ENCODE results near the gene YIPF4.
"Not testable (repeated sequence)": the region's sequence is repeated elsewhere in the genome, so short reads cannot be mapped to it uniquely, and the experiment has no call there.

The YIPF4 gene

DNA sequence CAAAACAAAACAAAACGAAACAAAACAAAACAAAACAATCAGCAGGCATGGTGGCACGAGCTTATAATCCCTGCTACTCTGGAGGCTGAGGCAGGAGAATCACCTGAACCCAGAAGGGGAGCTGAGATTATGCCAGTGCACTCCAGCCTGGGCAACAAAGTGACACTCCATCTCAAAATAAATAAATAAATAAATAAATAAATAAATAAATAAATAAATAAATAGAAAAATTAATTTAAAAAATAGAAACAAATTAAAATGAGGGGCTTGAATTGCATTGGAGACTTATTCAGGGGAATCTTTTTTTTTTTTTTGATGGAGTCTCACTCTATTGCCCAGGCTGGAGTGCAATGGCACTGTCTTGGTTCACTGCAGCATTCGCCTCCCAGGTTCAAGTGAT, 73.1 kb downstream of the YIPF4 start:
- not testable (repeated sequence) for H3K4me1 ChIP-seq (ENCODE audit: control insufficient read depth in 1 of 2, insufficient read depth in 2 of 2, low read length in 2 of 2); H3K27me3 ChIP-seq (ENCODE audit: low read depth, low read length); H3K4me3 ChIP-seq (ENCODE audit: low read depth in 1 of 2, low read length in 2 of 2); H3K36me3 ChIP-seq (ENCODE audit: control insufficient read depth in 1 of 2, insufficient read depth in 2 of 2, low read length in 2 of 2); H3K9me3 ChIP-seq (ENCODE audit: control insufficient read depth in 1 of 2, low read length in 2 of 2); H3K27ac ChIP-seq (ENCODE audit: low read length)

DNA sequence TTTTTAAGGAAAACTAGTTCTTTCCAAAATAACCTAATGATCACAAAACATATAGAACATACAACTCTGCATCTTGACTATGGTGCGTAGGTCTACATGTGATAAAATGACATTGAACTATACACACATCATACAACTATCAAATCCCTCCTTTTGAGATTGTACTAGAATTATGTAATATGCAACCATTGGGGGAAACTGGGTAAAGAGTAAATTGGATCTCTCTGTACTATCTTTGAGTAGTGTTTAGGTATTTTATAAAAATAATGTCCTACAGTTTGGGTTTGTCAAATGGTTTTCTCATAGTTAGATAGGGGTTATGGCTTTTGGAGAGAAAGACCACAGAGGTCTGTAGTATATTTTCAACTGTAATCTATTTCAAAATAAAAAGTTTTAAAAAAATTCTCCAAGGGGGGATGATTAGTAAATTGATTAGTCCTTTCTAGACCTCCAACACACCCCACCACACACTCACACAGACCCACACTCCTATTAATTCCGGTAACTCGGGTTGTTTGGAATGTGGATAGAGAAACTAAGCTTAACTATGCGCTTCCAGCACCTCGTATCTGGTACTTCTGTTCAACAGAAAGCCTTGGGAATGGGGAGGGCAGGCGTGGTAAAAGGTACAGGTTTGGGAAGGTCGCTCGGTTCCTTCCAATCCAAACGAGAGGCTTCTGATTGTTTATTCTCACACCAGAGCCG, 78.4 kb downstream of the YIPF4 start:
- Histone ChIP-seq H3K36me3 (ENCODE audit: control insufficient read depth in 1 of 2, insufficient read depth in 2 of 2, low read length in 2 of 2) (peaks cover 0 to 3% of the 10 kb centered on the region in 2 donors), H3K27me3 (ENCODE audit: low read depth, low read length) (no peaks in the 10 kb centered on the region), H3K4me3 (ENCODE audit: low read depth in 1 of 2, low read length in 2 of 2) (peak overlapping the region; percentile 89 to 99), H3K4me1 (ENCODE audit: control insufficient read depth in 1 of 2, insufficient read depth in 2 of 2, low read length in 2 of 2) (peaks cover 20 to 27% of the 10 kb centered on the region in 2 donors), H3K27ac (ENCODE audit: low read length) (peak overlapping the region; percentile 99), H3K9me3 (ENCODE audit: control insufficient read depth in 1 of 2, low read length in 2 of 2) (no peaks in the 10 kb centered on the region)

DNA sequence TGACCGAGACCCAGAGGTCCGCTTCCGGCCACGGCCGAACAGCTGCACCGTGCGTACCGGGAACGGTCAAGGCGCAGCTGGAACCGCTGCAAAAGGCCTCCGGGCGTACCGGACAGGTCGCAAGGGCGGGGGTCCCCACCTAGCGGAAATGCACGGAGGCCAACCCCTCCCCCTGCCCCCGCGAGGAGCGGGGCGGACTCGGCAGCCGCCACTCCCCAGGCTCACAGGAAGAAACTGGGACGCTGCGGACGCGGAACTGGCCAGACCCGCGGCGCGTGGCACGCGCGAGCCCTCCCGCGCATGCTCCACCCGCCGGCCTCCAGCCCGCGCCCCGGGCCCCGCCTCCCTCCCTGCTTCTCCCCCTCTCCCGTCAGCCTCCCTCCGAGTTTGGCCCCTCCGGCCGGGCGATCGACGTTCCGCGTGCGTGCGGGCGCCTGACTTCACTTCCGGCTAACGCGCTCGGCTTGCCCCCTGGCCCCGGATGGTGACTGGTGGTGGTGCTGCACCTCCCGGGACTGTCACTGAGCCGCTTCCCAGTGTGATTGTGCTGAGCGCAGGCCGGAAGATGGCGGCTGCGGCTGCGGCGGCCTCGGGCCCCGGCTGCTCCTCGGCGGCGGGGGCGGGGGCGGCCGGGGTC, 79.1 kb downstream of the YIPF4 start, which contains the start of gene BIRC6:
Gene BIRC6 (plus strand): TSS at position 343 of the 637 bp plus-strand sequence. CDS start 139 bp downstream, at position 482.
- Histone ChIP-seq H3K4me3 (ENCODE audit: low read depth in 1 of 2, low read length in 2 of 2) (peak within 1 kb of the TSS; percentile 89 to 99), H3K36me3 (ENCODE audit: control insufficient read depth in 1 of 2, insufficient read depth in 2 of 2, low read length in 2 of 2) (peaks cover 0 to 3% of the 10 kb centered on the region in 2 donors), H3K4me1 (ENCODE audit: control insufficient read depth in 1 of 2, insufficient read depth in 2 of 2, low read length in 2 of 2) (peaks cover 20 to 31% of the 10 kb centered on the region in 2 donors), H3K27me3 (ENCODE audit: low read depth, low read length) (no peaks in the 10 kb centered on the region), H3K27ac (ENCODE audit: low read length) (peak within 1 kb of the TSS; percentile 99), H3K9me3 (ENCODE audit: control insufficient read depth in 1 of 2, low read length in 2 of 2) (no peaks in the 10 kb centered on the region)

DNA sequence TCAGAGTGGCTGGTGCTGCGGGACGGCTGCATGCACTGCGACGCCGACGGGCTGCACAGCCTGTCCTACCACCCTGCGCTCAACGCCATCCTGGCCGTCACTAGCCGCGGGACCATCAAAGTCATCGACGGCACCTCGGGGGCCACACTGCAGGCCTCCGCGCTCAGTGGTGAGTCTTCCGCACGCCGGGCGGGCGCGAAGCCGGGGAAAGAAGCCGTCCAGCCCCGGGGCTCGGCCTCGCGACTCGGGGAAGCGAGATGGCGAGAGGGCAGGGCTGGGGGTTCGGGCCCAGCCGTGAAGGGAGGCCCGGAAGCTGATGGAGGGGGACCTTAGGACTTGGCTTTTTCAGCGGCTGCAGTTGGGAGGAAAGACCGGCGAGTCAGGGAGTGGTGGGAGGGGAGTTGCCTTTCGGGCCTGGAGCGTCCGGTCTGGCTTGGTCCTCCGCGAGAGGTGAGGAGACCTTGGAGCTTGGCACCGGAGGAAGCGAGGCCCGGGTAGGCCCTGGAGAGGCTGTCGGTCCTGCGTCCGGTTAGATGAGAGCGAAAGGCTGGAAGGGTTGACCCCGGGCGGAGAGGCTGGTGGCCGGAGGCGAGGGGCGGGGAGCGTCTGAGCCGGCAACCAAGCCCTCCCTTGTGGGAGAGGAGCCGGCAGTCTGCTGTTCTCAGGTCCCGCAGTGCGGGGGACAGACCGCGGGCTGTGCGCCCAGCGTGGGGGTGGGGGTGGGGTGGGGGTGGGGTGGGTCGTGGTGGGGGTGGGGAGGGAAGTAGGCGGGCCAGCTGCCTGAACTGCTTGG, 79.8 kb downstream of the YIPF4 start:
- Histone ChIP-seq H3K27me3 (ENCODE audit: low read depth, low read length) (no peaks in the 10 kb centered on the region), H3K4me1 (ENCODE audit: control insufficient read depth in 1 of 2, insufficient read depth in 2 of 2, low read length in 2 of 2) (peaks cover 20 to 31% of the 10 kb centered on the region in 2 donors), H3K27ac (ENCODE audit: low read length) (peak overlapping the region; percentile 95), H3K36me3 (ENCODE audit: control insufficient read depth in 1 of 2, insufficient read depth in 2 of 2, low read length in 2 of 2) (peaks cover 0 to 3% of the 10 kb centered on the region in 2 donors), H3K9me3 (ENCODE audit: control insufficient read depth in 1 of 2, low read length in 2 of 2) (no peaks in the 10 kb centered on the region), H3K4me3 (ENCODE audit: low read depth in 1 of 2, low read length in 2 of 2) (peak overlapping the region; percentile 89 to 99)

- H3K9me3 ChIP-seq (ENCODE audit: control insufficient read depth in 1 of 2, low read length in 2 of 2) = no peaks in the 10 kb centered on the region
- H3K27me3 ChIP-seq (ENCODE audit: low read depth, low read length) = no peaks in the 10 kb centered on the region
- H3K36me3 ChIP-seq (ENCODE audit: control insufficient read depth in 1 of 2, insufficient read depth in 2 of 2, low read length in 2 of 2) = peaks cover 0 to 3% of the 10 kb centered on the region in 2 donors
- peaks cover 20 to 31% of the 10 kb centered on the region in 2 donors for H3K4me1 ChIP-seq (ENCODE audit: control insufficient read depth in 1 of 2, insufficient read depth in 2 of 2, low read length in 2 of 2)
- H3K4me3 ChIP-seq (ENCODE audit: low read depth in 1 of 2, low read length in 2 of 2) = peak overlapping the region; percentile 89 to 99
- H3K27ac ChIP-seq (ENCODE audit: low read length) = peak overlapping the region; percentile 88
These were observed 80.4 kb downstream of the YIPF4 start for GRCh38 chr2:32358111-32358482.

DNA sequence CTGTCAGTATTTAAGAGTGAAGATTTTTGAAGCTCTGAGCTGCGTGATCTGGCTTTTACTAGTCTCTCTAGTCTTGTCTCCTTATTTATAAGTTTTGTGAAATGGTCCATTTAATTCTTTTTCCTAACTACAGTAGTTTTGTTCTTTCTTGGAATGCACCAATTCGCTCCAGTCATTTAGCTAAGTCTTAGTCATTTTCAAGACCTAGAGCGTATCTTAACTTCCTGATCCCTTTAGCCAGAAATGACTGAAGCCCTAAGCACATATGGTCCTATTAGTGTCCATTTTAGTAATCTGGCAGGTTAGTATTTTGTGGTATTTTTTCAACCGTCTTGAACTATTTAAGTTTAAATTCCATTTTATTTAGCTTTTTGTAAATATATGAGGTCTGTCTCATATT, 82.7 kb downstream of the YIPF4 start:
- Histone ChIP-seq H3K36me3 (ENCODE audit: control insufficient read depth in 1 of 2, insufficient read depth in 2 of 2, low read length in 2 of 2) (peaks cover 0 to 3% of the 10 kb centered on the region in 2 donors), H3K4me1 (ENCODE audit: control insufficient read depth in 1 of 2, insufficient read depth in 2 of 2, low read length in 2 of 2) (peaks cover 25 to 31% of the 10 kb centered on the region in 2 donors), H3K9me3 (ENCODE audit: control insufficient read depth in 1 of 2, low read length in 2 of 2) (no peaks in the 10 kb centered on the region), H3K27me3 (ENCODE audit: low read depth, low read length) (no peaks in the 10 kb centered on the region), H3K4me3 (ENCODE audit: low read depth in 1 of 2, low read length in 2 of 2) (no peak overlapping the region), H3K27ac (ENCODE audit: low read length) (no peak overlapping the region)

DNA sequence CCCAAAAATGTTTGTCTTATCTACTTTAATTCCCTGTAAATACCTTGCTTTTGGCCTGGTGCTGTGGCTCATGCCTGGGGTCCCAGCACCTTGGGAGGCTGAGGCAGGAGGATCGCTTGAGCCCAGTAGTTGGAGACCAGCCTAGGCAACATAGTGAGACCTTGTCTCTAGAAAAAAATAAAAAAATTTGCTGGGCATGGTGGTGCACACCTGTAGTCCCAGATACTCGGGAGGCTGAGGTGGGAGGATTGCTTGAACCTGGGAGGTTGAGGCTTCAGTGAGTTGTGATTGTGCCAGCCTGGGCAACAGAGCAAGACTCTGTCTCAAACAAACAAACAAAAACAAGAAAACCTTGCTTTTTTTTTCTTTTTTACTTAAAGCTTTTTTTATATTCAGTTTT, 85.3 kb downstream of the YIPF4 start:
- peaks cover 25 to 39% of the 10 kb centered on the region in 2 donors for H3K4me1 ChIP-seq (ENCODE audit: control insufficient read depth in 1 of 2, insufficient read depth in 2 of 2, low read length in 2 of 2)
- not testable (repeated sequence) for H3K27me3 ChIP-seq (ENCODE audit: low read depth, low read length); H3K9me3 ChIP-seq (ENCODE audit: control insufficient read depth in 1 of 2, low read length in 2 of 2); H3K36me3 ChIP-seq (ENCODE audit: control insufficient read depth in 1 of 2, insufficient read depth in 2 of 2, low read length in 2 of 2); H3K4me3 ChIP-seq (ENCODE audit: low read depth in 1 of 2, low read length in 2 of 2); H3K27ac ChIP-seq (ENCODE audit: low read length)

DNA sequence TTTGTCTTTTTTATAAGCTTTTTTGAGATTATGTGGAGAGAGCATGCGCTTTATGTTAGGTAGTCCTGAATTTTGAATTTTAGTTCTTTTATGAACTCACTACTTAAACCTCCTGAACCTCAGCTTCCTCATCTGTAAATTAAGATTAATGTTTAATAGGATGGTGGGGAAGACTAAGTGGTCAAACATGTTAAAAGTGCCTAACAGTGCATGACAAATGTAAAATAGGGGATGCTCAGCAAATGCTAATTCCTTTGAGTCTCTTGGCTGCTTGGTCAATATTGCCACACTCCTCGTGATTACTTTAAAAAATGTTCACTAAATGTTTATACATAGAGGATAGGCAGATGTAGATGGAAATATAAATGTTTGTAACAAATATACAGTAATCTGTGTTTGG, 85.9 kb downstream of the YIPF4 start:
- H3K4me1 ChIP-seq (ENCODE audit: control insufficient read depth in 1 of 2, insufficient read depth in 2 of 2, low read length in 2 of 2) = peaks cover 20 to 37% of the 10 kb centered on the region in 2 donors
- no peaks in the 10 kb centered on the region for H3K9me3 ChIP-seq (ENCODE audit: control insufficient read depth in 1 of 2, low read length in 2 of 2)
- no peaks in the 10 kb centered on the region for H3K27me3 ChIP-seq (ENCODE audit: low read depth, low read length)
- H3K4me3 ChIP-seq (ENCODE audit: low read depth in 1 of 2, low read length in 2 of 2) = no peak overlapping the region
- no peak overlapping the region for H3K27ac ChIP-seq (ENCODE audit: low read length)
- H3K36me3 ChIP-seq (ENCODE audit: control insufficient read depth in 1 of 2, insufficient read depth in 2 of 2, low read length in 2 of 2) = no peaks in the 10 kb centered on the region

GRCh38 chr2:32364290-32364689, 86.6 kb downstream of the YIPF4 start:
- not testable (repeated sequence) for H3K4me3 ChIP-seq (ENCODE audit: low read depth in 1 of 2, low read length in 2 of 2); H3K27me3 ChIP-seq (ENCODE audit: low read depth, low read length); H3K9me3 ChIP-seq (ENCODE audit: control insufficient read depth in 1 of 2, low read length in 2 of 2); H3K36me3 ChIP-seq (ENCODE audit: control insufficient read depth in 1 of 2, insufficient read depth in 2 of 2, low read length in 2 of 2); H3K27ac ChIP-seq (ENCODE audit: low read length)
- H3K4me1 ChIP-seq (ENCODE audit: control insufficient read depth in 1 of 2, insufficient read depth in 2 of 2, low read length in 2 of 2) = peaks cover 14 to 30% of the 10 kb centered on the region in 2 donors

- not testable (repeated sequence) for H3K36me3 ChIP-seq (ENCODE audit: control insufficient read depth in 1 of 2, insufficient read depth in 2 of 2, low read length in 2 of 2); H3K9me3 ChIP-seq (ENCODE audit: control insufficient read depth in 1 of 2, low read length in 2 of 2); H3K4me3 ChIP-seq (ENCODE audit: low read depth in 1 of 2, low read length in 2 of 2); H3K27me3 ChIP-seq (ENCODE audit: low read depth, low read length); H3K27ac ChIP-seq (ENCODE audit: low read length)
- peaks cover 5 to 16% of the 10 kb centered on the region in 2 donors for H3K4me1 ChIP-seq (ENCODE audit: control insufficient read depth in 1 of 2, insufficient read depth in 2 of 2, low read length in 2 of 2)
These were observed 88.0 kb downstream of the YIPF4 start for GRCh38 chr2:32365679-32366078.

Data from muscle layer of duodenum (tissue), 2 donors.